HG02759 (cell line): Measurements from ENCODE around the gene IGBP1.
"Not testable (repeated sequence)": the region's sequence is repeated elsewhere in the genome, so short reads cannot be mapped to it uniquely, and the experiment has no call there.

Experiments
- ATAC-seq: cut with Tn5 transposase; IDR thresholded peaks from one replicate; pipeline ENCODE4 v1.9.1; 2021; ENCODE audit warnings: mild to moderate bottlenecking, moderate library complexity; ENCODE audit not compliant: unreplicated experiment

IGBP1 gene

DNA sequence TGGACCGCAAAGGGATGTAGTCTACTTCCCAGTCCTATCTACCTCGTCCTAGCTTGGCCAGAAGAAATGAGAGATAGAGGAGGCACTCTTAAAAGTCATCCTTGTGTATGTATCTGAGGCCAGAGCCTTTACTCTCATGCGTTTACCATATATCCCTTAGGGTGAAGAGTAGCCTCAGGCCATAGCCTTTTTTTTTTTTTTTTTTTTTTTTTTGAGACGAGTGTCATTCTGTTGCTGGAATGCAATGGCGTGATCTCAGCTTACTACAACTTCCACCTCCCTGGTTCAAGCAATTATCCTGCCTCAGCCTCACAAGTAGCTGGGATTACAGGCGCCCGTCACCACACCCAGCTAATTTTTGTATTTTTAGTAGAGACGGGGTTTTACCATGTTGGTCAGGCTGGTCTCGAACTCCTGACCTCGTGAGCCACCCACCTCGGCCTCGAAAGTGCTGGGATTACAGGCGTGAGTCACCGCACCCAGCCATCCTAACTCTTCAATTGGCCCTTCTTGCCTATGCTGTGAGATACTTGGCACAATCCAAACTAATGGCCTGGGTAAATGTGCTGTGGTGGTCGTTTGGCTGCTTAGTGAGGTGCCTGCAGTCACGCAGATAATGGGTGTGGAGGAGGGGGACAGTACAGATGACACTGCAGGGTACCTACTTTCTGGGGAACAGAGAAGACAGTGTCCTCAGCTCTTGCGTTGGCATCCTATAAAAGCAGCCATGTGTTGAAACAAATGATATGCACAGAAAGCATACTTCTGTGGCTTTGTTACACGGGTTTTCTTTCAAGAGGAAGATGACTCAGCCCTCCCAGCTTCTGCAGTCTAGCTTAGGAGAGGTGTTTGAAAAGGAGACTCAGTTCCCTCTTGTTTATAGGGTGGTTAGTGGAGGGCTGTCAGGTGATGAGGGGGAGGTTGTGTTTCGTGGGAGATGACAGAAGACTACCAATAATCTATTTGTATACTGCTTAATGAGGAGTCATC is 33.6 kb downstream of the IGBP1 start:
- ATAC-seq, result no peak

DNA sequence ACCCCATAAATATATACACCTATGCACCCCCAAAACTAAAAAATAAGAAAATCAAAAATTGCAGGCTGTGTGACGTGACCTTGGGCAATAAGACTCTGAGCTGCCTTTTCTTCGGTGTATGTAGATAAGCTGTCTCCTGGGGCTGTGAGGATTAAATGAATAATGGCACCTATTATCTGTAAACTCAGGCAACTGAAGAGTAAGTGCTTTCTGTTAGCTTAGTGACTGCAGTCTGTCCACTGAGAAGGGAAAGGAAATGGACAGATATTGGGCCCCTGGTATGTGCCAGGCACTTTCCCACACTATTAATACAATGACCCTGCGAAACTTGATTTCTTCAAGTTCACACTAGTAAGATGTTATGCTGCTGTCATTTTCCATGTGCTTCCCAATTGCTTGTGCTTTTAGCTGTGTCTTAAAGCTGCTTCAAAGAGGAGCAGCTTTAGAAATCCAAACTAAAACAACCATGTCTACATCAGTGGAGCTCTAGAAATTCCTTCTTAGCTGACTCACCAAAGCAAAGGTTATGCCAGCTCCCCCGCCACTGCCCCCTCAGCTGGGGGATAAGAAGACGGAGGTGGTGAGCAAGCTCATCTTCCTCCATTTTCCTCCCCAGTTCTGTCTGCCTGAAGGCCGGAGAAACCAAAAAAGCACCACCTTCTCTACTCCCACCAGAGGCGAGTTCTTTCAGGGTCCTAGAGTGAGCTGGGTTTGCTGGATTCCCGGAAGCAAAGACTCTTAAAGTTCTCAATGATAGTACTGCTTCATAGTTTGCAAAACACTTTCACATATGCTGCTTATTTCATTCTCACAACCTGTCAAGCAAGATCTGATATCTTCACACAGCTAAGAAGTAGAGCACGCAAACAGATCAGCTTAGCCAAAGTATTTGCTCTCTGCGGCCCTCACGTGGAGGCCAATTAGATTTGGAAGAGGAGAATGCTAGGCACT is 35.3 kb downstream of the IGBP1 start:
- ATAC-seq, result no peak

DNA sequence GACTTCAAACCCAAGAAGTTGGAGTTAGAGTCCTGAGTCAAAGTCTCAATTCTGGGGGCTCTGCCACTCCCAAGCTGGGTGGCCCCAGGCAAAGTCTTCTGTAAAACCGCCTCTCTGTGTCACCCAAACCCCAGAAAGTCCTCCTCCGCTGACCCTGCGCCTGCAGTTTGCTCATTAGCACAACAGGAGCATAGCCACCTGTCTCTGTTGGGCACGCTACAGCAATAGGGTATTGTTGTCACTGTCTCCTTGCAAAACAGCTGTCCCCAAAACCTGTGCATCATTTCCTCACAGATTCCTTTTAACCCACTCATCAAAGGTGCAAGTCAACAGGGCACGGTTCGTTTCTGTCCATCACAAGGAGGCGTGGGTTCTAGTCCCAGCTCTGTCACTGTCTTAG is 36.0 kb downstream of the IGBP1 start:
- ATAC-seq, result no peak

DNA sequence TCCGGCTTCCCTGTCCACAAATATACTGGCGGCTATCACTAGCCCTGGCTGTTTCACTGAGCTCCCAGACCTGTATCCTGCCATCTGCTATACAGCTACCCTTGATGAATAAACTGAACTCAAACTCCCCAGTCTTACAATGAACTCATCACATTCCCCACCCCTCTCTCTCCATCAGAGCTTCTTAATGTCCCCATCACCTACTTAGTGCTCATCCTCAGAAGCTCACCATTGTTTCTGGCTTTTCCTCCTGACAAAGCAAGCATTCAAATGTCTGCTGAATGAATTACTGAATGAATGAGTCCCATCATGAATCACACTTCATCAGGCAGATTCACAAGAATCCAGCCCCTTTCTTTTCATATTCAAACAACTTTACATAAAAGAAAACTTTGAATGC is 38.4 kb downstream of the IGBP1 start:
- no peak for ATAC-seq

DNA sequence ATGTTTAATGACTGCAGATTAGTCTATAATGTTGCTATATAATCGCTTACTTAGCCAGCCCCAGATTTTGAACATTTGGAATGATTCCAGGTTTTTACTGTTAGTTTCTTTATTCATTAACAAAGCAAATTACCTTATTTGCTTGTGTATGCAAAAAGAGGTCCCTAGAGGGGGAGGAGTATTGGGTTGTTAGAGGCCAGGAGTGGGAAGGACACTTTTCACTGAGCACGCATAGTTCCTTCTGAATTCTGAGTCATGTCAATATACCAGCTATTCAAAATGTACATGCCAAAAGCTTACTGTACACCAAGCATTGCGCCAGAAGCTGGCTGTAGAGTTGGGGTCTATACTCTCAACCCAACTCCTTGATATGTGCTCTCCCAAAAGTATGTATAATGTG is 39.0 kb downstream of the IGBP1 start:
- no peak for ATAC-seq

DNA sequence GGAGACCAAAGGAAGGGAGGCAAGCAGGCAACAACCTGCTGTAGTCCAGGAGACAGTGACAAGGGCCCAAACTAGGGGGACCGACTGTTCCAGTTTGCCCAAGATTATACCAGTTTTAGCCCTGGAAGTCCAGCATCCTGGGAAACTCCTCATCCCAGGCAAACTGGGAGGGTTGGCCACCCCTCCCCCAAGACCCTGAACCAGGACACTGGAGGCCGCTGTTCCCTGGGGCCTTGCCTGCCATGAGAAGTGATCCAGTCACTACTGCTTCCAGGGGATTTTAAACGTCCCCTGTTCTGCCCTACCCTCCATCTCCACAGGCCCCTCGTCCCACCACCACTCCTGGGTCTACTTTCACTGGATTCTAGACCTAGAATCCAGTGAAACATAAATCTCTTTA is 39.7 kb downstream of the IGBP1 start:
- ATAC-seq, result no peak

DNA sequence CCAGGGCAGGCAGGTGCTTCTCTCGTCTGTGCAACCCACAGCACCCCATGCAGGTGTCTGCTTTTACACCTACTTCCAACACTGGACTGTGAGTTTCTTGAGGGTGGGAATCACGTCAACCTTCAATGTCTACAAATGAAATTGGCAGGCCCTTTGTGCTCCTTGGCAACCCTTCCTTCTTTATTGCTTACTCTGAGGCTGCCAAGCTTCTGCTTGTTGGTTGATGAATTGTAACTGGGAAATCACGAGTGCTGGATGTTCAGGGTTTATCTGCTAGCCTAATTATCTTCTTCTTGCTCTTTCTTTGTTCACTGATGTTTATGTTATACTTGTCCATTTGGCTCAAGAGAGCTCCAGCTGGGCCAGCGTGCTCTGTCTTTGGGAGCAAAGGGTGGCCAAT is 41.5 kb downstream of the IGBP1 start:
- no peak for ATAC-seq

DNA sequence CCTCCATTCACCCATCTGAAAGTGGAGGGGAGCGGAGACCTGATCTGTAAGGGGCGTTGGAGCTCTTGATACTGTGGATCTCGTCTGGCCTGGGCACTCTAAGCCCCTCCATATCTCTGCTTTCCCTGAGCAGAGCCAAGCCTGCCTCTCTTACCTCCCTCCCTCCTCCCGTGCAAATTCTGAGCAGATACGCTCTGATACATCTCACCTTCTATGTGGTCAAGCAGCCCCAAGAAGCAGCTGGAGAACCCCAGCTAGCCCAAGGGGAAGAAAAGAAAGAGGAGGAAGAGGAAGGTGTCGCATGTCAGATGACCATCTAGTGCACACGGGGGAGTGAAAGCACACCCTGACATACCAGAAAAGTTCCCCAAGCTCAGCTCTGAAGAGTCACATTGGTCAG is 42.1 kb downstream of the IGBP1 start:
- no peak for ATAC-seq

DNA sequence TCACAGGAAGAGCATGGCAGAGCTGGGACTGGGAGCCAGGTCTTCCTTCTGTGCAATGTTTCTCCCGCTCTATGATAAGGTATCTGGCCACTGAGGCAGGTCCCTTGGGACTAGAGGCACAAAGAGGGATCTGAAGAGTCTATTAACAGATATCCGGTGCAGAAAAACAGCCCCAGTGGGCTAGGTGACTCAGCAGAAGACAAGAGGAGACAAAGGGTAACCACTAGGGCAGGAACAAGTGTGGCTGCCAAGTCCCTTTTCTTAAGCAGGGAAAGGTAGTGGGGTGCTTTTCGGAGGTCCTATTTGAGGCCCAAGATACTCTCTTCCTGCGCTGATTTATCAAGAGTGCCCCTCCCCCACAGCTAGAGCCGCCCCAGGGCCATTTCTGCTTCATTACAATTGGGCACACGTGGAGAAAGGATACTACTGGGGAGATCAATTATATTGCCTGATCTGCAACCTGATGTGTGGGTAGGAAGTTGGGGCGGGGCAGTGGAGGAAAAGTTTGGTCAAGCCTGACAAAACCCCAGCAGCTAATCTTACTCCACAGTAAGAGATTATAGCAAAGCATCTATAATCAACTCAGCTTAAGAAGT is 43.8 kb downstream of the IGBP1 start, which contains the start of gene DGAT2L6:
DGAT2L6 (plus strand) TSS at position 546 of the 596 bp plus-strand sequence. CDS start 100 bp downstream, outside the sequence.
- ATAC-seq, result peak; percentile 69

DNA sequence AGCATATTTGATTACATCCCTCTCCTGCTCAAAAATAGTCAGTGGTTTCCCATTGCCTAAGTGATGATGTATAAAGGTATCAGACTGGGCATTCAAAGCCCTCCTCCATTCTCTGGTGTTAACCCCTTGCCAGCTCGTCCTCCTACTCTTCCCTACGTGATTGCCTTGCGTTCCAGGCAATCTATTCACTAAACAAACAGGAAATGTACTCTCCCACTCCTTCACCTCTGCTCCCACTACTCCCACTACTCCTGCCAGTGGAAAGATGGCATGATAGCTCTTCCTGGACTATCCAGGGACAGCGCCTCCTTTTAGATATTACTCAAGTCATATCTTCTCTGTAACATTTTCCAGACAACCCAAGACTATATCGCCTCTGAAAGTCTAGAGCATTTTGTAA is 49.8 kb downstream of the IGBP1 start:
- ATAC-seq, result no peak

DNA sequence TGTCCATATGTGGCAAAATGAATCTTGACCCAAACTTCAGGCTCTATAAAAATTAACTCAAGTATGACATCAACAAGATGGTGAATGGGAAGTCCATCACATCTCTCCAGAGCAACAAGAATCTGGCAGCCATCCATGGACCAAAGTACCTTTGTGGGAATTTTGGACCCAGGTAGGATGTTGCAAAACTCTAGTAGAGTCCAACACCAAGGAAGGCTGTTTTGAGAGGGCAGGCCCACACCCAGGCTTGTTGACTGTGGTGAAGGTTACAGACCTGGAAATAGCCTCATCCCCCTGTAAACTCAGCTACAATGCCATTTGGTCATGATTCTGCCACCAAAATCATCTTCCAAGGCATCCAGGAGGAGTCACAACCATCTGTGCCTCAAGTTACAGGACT is 57.0 kb downstream of the IGBP1 start:
- no peak for ATAC-seq

DNA sequence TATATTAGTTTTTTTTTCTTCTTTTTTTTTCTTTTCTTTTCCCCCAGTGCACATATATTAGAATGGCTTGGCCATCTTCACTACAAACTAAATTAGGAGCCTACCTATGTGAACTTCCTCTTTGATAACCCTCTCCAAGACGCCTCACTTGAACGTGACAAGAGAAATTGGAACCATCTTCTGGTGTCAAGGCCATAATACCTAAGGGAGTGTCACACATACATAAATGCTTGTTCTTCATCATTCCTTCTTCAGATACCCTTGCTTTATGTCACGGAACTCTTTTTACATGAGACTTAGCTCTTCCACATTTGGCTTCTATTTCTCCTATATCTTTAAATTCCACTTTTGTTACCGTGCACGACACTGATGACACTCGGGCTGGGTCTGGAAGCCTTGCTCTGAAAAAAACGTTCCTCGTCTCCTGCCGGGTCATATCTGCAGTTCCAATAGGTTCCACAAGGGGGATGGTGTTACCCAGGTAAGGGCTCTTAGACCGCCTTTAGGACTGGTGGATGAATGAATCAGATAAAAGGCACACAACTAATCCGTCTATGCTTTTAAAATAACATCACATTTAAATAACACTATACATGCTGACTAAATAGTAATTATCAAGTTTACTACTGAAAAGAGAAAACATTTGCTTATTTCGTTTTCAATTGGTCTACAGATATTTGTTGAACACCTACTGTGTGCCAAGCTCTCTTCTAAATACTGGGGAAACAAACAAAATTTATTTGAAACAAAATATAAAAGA is 63.9 kb downstream of the IGBP1 start:
- peak; percentile 73 for ATAC-seq

DNA sequence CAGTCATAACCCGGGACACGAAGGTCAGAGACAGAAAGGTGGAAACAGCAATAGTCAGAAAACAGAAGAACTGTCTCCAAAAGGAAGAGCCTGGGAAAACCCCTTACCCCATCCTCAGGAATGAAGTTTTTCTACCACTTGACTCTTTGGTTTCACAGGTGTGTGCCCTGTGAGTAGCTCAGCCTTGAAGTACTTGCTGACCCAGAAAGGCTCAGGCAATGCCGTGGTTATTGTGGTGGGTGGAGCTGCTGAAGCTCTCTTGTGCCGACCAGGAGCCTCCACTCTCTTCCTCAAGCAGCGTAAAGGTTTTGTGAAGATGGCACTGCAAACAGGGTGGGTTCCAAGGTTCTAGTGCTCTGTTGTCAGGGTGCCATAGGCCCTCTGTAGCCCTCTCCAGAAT is 68.5 kb downstream of the IGBP1 start:
- no peak for ATAC-seq

DNA sequence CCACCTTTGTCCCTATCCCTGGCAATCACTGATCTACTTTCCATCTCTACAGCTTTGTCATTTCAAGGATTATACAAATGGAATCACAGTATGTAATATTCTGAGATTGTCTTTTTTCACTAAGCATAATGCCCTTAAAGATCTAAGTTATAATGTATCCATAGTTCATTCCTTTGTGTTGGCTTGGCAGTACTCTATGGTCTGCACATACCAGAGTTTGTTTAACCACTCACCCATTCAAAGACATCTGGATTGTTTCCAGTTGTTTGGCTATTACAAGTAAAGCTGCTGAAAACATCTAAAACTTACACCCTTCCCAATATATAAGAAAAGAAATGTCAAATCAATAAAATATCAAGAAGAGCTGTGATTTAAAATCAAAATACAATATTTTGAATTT is 75.2 kb downstream of the IGBP1 start:
- ATAC-seq, result no peak

DNA sequence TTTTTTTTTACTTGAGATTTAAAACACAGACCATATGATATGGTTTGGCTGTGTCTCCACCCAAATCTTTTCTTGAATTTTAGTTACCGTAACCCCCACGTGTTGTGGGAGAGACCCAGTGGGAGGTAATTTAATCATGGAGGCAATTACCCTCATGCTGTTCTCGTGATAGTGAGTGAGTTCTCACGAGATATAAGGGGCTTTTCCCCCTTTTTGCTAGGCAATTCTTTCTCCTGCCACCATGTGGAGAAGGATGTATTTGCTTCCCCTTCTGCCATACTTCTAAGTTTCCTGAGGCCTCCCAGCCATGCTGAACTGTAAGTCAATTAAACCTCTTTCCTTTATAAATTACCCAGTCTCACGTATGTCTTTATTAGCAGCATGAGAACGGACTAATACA is 76.3 kb downstream of the IGBP1 start:
- ATAC-seq, result not testable (repeated sequence)
